Effector CD4-positive, alpha-beta T cell (primary cell): ENCODE measurements around the gene SCRN1.
A peak's percentile ranks its signal among the peaks of the same experiment; 100 is the strongest.
"Not testable (repeated sequence)": the region's sequence is repeated elsewhere in the genome, so short reads cannot be mapped to it uniquely, and the experiment has no call there.

Experiments
- DNase-seq: peaks from one replicate; pipeline ENCODE4 v3.0.0-alpha.2; 2020

Gene SCRN1

GRCh38 chr7:29924006-29924405 lies 65.6 kb downstream of the SCRN1 start:
- DNase-seq = no peak

- DNase-seq = no peak
Observed at GRCh38 chr7:29922921-29923700, 66.5 kb downstream of the SCRN1 start.

GRCh38 chr7:29921404-29922010 lies 68.1 kb downstream of the SCRN1 start:
- peak; percentile 6 for DNase-seq

GRCh38 chr7:29920491-29920890 lies 69.1 kb downstream of the SCRN1 start:
- no peak for DNase-seq

- no peak for DNase-seq
Observed at GRCh38 chr7:29919790-29920189, 69.8 kb downstream of the SCRN1 start.

- DNase-seq = no peak
Observed at GRCh38 chr7:29918850-29919249, 70.8 kb downstream of the SCRN1 start.

GRCh38 chr7:29917641-29918040 lies 72.0 kb downstream of the SCRN1 start:
- no peak for DNase-seq

GRCh38 chr7:29915481-29916215 lies 74.0 kb downstream of the SCRN1 start:
- no peak for DNase-seq

GRCh38 chr7:29914180-29914579 lies 75.4 kb downstream of the SCRN1 start:
- no peak for DNase-seq

GRCh38 chr7:29906200-29907022 lies 83.2 kb downstream of the SCRN1 start:
- DNase-seq = no peak

GRCh38 chr7:29900745-29901144 lies 88.9 kb downstream of the SCRN1 start:
- DNase-seq = no peak

GRCh38 chr7:29898301-29898700 lies 91.3 kb downstream of the SCRN1 start:
- DNase-seq = no peak

GRCh38 chr7:29896685-29897411 lies 92.8 kb downstream of the SCRN1 start:
- DNase-seq = no peak

- no peak for DNase-seq
Observed at GRCh38 chr7:29895559-29895958, 94.0 kb downstream of the SCRN1 start.

GRCh38 chr7:29894256-29894655 lies 95.3 kb downstream of the SCRN1 start:
- DNase-seq = no peak

- DNase-seq = no peak
Observed at GRCh38 chr7:29893351-29893965, 96.1 kb downstream of the SCRN1 start.

GRCh38 chr7:29892231-29892630 lies 97.4 kb downstream of the SCRN1 start:
- DNase-seq = no peak

GRCh38 chr7:29891766-29892165 lies 97.8 kb downstream of the SCRN1 start:
- DNase-seq = no peak

GRCh38 chr7:29890786-29891185 lies 98.8 kb downstream of the SCRN1 start:
- not testable (repeated sequence) for DNase-seq

- no peak for DNase-seq
Observed at GRCh38 chr7:29890251-29890650, 99.3 kb downstream of the SCRN1 start.

GRCh38 chr7:29889288-29889687 lies 100.3 kb downstream of the SCRN1 start:
- DNase-seq = no peak

GRCh38 chr7:29888006-29888405 lies 101.6 kb downstream of the SCRN1 start:
- no peak for DNase-seq
